Activated CD4-positive, alpha-beta T cell treated with anti-CD3 and anti-CD28 coated beads, Interleukin-2, Interleukin-4, amounts not matched to agents 100 ng/mL and 50 ng/mL, durations not matched to agents 16 hours and 8 hours (primary cell): ENCODE data around the gene FADS2.

Source experiments
- DNase-seq: peaks from one replicate; pipeline ENCODE4 v3.0.0-alpha.2; 2020; ENCODE audit warnings: low spot score

Gene FADS2

DNA sequence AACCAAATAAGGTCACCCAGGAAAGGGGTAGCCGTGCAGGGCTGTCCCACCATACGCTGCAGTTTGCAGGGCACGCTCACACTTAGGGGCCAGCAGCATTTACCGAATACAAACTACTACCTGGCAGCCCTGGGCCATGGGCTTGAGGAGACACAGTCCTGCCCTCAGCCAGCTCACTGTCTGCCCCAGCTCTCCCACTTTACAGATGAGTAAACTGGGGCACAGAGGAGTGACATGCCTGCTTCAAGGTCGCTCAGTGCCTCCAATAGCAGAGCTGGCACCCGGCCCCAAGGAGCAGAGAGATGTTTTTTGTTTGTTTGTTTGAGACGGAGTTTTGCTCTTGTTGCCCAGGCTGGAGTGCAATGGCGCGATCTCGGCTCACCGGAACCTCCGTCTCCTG is 60.5 kb downstream of the FADS2 start:
- no peak for DNase-seq

DNA sequence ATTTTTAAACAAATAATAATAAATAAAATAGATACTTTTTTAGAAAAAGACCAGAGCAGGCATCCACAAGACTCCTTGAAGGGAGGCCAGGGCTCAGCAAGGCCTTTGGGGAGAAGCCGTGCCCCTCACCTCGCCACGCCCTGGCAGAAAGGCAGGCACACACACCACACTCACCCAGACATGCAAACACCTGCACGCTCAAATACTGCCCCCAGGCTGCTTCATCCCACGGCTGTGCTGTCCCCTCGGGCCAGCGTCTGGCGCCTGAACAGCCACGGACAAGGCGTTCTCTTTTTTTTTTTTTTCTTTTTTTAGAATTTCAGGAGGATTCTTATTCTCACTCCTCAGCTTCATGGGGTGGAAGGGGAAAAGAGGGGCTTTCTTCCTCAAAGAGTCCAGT is 61.7 kb downstream of the FADS2 start:
- no peak for DNase-seq

DNA sequence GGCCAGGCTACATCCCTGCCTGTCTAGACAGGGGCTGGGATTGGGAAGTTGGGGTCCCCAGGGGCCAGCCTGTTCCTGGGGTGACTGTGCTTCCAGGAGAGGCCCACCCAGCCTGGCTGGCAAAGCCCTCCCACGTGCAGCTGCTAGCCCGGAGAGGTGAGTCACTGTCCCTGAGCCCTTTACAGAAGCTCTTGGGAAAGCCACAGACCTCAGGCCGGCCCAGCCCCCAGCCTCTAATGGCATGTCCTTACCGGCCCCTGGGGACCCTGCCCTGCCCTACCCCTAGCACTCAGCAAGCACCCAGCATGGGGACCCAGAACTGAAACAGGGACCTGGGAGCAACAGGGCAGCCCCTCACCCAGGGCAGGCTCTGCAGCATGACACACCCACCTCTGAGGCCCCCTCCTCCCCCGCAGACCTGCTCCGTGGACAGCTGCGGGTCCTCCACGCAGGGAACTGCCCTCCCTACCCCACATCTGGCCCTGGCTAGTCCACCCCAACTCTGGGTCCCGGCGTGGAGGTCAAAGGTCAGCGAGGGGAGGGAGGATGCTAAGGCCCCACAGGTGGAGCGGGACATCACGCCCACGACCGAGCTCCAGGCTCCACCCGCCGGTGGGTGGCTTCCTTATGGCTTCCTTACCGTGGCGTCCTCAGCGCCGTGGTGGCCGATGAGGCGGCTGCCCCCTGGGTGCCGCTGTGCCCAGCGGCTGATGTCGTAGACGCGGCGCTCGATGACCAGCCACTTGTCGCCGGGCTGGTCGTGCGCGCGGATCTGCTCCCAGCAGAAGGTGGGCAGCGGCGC is 62.6 kb downstream of the FADS2 start:
- DNase-seq = no peak

DNA sequence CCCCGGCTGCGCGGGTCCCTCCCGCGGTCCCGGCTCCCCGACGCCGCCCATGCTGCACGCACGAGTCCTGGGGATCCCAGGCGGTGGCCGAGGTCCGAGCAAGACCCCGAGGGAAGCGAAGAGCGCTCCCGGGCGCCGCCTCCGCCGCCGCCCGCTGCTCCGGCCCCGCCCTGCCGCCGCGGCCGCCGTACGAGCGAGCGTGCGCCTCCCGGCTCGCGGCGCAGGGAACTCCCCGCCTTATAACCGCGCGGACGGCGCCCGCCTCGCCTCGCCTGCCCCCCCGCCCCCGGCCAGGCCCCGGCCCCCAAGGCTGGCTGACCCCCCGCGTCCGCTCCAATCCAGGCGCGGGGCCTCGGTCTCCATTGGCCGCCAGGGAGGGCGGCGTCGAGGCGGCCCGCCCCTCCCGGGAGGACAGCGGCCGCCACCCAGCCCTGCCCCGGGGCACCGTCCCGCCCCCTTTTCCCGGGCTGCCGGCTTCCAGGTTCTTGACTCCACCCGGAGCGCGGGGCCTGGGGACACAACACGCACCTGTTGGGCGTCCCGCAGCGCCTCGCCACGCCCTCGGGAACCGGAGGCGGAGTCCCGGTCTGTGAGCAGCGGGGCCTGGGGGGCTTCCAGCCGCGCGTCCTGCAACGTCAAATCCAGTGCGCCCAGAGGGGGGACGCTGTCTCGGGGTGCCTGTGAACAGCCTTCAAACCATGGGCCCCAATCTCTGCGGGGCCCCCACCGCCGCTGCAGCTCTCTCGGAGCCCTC is 63.4 kb downstream of the FADS2 start, which contains the start of gene FADS3:
FADS3 (minus strand) TSS at position 215 of the 754 bp plus-strand sequence; CDS start at position 51, 164 bp downstream.
- DNase-seq = peak; percentile 38

DNA sequence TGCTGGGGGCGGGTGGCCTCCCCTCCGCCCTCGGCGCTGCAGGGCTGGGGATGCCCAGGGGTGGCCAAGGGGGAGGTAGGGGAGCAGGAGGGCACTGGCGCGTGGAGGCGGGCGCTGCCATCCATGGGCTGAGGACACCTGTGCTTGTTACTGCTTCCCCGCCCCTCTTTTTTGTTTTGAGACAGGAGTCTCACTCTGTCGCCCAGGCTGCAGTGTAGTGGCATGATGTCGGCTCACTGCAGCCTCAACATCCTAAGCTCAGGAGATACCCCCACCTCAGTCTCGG is 63.9 kb downstream of the FADS2 start:
- no peak for DNase-seq

DNA sequence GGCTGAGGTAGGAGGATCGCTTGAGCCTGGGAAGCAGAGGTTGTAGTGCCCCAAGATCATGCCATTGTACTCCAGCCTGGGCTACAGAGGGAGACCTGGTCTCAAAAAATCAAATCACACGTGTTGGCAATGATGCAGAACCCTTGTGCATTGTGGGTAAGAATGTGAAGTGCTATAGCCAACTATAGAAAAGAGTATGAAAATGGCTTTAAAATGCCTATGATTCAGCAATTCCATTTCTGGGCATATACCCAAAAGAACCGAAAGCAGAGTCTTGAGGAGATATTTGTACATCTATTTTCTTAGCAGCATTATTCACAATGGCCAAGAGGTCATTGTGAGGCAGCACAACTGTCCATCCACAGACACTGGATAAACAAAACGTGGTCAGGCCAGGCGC is 65.9 kb downstream of the FADS2 start:
- DNase-seq = no peak

DNA sequence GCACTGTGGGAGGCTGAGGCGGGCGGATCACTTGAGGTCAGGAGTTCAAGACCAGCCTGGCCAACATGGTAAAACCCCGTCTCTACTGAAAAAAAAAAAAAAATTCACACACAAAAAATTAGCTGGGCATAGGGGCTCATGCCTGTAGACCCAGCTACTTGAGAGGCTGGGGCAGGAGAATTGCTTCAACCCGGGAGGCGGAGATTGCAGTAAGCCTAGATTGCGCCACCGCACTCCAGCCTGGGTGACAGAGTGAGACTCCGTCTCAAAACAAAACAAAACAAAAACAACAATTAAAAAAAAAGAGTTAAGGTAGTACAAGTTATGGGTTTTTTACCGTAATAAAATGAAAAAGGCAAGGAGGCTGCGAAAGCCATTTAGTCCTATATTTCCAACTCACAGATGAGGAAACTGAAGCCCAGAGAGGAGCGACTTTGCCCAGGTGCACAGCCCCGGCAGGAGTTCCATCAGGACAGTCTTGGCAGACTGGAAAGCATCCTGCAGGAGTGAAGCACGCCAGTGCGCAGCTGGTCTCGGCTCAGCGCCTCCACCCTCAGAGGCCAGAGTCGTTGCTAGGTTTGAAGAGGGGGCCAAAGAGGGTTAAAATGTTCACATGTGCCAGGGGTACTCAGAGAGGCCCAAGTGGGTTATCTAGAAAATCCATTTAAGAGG is 67.1 kb downstream of the FADS2 start:
- DNase-seq = no peak

DNA sequence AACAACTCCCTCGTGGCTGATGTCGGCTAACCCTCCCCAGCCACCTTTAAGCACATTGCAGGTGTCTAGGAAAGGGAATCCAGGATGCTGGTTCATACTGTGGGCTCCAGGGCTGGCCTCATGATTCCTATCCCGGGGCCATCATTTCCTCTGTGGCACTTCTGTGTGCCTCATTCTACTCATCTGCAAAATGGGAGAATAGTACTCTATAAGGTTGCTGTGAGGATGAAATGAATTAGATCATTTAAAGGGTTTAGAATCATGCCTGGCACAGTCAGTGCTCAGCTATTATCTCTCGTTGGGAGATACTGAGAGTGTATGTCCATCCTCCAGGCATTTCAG is 67.6 kb downstream of the FADS2 start:
- no peak for DNase-seq

DNA sequence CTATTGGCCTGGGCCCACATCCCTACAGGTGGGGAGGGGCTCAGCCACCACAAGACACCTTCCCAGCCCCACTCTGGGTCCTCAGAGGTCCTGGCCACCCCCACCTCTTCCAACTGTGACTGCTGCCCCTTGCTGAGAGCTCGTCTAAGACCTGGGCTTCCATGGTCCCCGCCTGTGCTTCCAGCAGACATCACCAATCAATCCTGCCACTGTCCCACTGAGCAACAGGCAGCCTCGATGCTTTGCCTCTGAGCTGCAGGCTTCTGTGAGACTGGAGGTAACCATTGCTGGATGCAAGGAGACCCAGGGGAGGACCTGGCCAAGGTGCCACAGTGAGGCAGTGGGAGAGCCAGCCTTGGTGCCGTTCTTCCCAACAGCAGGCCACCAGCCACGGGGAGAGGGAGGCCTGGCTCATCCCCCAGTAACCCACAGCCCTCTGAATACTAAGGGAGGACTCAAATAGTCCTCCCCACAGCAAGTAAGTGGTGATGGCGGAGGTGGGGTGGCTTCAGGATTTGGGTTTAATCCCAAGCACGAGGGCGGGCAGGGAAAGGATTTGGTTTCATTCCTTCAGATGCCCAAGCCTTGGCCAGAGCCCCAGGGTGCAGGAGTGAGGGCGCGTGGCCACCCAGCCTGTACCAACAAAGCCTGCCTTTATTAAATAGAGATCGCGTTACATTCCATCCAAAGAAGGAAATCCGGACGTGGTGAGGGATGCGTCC is 68.7 kb downstream of the FADS2 start:
- no peak for DNase-seq

DNA sequence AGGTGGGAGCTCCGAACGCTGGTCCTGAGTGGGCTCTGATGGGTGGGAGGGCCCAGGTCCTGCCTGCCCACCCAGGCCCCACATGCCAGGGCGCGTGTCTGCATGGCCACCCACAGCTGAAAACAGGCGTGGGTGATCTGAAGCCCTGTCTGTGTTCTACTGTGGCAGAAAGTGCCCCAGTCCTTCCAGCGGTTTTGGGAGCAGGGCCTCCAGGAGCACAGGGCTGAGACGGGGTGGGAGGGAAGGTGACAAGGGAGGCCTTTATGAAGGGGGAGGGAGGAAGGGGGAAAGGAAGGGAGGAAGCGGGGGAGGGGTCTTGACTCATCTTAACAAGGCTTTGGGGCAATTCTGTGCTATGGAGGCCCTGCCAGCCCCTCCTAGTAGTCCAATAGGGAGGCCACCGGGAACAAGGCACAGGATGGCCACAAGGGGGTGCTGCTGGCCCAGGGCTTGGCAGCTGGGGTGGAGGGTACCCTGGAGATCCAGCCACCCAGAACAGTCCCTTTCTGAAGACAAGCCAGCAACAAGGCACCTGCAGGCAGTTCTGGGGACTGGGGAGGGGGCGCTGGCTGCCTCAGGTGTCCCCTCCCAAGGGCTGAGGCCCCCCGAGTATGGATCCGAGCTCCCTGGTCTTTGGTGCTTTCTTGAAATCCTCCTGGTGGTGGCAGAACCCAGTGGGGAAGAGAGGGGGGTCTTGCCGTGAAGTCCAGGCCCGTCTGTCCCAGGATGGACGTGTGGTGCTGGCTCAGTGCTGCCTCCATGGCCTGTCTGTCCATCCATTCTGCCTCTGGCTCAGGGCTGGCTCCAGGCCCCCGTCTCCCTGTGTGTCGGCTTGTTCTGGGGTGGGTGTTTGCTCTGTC is 69.5 kb downstream of the FADS2 start:
- peak; percentile 83 for DNase-seq

DNA sequence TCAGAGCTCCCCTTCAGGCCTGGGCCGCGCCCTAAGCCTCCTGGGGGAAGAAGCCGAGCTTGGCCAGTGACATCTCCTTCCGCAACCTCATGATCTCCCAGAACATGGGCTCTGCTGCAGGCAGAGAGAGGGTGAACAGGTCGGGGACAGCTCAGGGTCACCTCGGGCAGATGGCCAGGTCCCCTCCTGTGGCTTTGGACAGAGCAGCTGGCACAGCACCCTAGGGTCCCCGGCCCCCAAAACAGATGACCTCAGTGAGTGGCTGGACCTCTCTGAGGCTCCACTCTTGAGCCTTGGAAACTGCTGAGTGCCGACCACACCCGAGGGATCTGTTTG is 70.1 kb downstream of the FADS2 start:
- no peak for DNase-seq

DNA sequence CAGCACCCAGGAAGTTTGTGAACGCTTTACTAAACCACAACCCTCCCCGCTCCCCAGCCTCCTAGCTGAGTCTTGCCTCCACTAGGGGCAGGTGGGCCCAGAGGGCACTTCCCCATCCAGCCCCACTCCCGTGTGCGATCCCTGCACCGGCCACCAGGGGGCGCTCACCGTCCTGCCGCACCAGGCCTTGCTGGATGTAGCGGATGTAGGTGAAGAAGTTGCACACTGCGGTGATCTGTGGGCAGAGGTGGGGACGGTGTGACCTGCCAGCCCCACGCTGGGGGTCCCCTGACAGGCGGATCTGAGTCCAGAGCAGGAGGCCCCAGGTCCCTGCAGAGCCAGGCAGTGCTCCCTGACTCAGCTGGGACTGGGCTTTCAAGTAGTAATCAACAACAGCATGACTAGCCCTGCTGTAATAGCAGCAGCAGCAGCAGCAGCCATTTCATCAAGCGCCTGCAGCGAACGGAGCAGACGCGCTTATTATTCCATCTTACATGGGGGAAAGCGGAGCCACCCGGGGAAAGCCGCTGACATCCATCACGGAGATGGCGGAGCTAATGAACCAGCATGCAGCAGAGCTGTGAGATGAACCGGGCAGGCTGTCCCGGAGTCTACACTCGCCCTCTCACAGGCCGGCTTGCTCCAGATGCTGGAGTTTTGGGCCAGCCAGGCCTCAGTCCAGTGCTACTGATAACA is 71.2 kb downstream of the FADS2 start:
- DNase-seq = peak; percentile 93

DNA sequence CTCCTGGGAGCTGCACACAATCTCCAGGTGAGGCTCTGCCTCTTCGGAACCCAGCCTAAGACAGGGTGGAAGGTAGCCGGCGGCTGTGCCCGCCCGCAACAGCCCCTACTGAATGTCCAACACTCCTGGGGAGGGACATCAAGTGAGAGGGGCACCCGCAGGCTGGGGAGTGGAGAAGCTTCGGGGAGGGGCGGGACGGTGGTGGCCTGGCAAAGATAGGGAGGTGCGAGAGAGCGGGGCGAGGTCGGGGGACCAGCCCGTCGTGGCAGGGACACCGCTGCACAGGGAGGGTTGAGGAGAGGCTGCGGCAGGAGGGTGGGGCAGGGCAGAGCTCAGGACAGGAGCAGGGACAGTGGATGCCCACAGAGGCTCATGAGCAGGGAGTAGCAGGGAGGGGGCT is 72.2 kb downstream of the FADS2 start:
- DNase-seq = no peak

DNA sequence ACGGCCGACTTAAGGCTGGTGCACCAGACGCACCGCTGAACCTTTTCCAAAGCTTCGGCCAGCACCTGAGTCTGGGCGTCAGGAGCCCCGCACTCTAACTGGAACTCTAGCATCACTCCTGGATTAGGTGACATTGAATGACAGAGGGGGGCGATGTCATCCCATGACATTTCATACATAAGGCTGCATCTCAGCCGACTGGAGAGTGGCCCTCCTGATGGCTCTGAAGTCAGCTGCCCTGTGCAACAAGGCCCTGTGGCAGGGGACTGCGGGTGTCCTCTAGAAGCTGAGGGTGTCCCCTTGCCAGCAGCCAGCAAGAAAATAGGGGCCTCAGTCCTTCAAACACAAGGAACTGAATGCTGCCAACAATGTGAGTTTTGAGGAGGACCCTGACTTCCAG is 73.3 kb downstream of the FADS2 start:
- DNase-seq = no peak

DNA sequence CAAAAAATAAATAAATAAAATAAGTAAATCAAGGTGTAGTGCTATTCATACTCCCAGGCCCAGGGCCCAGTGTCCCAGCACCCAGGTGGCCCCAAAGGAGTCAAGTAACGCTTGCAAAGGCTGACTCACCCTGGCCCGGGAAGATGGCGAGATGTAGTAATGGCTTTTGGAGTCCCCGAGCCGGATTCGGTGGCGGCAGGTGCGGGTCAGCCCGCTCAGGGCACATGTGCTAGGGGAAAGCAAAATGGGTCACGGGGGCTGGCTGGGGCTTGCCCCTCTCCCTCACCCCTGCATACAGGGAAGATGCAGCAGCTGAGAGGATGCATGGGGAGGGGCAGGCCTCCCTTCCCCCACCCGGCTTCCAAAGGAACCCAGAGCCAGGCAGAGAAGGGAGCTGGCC is 74.2 kb downstream of the FADS2 start:
- DNase-seq = no peak

DNA sequence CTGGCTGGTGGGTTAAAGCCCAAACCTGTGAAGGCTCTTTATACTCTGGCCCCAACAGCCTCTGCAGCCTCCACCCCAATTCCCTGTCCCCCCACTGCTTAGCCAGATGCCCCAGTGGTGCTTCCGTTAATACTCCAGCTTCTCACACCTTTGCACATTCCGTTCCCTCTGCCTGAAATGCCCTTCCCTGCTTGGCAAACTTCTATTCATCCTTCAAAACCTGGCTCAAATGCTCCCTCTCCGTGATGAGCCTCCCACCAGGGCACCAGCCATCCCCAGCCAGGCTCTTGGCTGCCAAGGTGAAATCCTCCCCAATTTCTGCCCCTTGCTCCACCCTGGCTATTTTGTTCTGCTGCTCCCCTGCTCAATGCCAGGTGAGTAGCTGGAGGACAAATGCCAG is 75.7 kb downstream of the FADS2 start:
- DNase-seq = no peak

DNA sequence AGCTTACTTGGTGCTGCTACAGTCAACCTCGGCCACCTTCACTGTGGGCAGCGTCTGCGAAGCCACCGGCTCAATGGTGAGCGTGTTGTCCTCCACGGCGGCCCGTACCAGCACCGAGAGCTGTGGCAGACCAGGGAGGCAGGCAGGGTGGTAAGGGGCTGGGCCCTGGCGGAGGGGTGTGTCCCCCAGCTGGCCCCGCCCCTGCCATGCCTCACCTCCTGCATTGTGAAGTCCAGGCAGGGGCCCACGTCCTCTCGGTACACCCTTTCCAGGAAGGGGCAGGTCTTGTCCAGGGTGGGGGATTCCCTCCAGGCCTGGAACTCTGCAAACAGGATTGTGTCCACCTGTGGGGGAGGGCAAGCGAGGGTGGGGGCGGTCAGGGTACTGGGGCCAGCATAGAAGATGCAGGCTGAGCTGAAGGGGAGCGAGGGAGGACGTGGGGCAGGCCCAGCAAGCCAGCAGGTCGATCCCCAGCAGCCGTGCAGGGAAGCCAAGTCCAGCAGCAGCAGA is 76.5 kb downstream of the FADS2 start:
- no peak for DNase-seq

DNA sequence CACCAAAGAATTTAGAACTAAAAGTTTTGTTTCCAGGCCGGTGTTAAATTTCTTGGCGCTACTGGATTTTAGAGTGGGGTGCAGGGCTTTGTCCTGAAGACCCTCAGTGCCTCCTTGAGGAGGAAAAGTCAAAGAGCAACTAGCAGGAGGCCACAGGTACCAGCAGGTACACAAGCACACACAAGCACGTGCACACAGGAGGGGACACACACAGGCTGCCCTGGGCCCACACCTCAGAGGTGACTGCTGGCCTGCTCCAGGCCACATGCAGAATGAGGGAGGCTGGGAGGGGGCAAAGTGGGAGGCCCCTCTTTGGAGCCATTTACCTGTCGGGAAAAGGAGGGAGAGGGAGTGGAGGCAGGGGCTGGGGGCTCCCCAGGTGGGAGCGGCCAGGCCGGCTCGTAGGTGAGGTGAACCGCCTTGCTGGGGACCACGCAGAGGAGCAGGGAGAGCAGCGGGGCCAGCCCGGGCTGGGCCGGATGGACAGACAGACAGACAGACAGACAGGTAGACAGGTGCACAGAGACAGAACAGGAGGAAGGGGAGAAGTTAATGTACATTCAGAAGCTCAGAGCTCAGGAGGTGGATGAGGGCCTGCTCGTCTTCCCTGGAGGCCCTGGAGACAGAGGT is 77.1 kb downstream of the FADS2 start:
- no peak for DNase-seq

DNA sequence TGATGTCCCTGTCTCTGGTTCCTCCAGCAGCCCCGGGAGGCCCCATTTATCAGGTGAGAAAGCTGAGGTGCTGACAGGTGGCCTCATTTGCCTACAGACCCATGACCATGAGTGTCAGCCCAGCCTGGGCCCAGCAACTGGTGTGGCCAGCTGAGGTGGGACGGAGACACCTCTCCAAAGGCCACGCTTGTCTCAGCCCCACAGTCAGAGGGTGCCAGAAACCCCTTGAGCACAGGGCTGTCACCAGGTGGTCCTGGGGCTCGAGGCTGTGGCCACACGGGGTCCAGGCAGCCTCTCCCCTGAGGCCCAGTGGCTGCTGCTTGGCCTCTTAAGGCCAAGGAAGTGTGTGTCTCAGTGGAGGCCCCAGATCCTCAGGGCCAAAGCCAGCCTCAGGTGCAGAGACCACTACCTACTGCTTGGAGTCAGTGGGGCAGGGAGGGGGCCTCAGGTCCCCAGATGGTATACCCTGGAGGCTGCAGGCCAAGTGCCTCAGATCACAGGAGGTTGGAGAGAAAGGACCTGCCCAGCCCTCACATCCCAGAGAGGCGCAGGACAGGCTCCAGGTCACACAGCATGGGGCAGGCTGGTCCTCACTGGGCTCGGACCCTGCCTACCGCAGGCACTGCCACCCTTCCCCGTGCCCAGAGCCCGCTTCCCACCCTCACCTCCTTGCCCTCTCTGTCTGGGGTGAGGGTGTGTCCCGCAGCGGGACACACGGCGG is 77.9 kb downstream of the FADS2 start:
- no peak for DNase-seq

DNA sequence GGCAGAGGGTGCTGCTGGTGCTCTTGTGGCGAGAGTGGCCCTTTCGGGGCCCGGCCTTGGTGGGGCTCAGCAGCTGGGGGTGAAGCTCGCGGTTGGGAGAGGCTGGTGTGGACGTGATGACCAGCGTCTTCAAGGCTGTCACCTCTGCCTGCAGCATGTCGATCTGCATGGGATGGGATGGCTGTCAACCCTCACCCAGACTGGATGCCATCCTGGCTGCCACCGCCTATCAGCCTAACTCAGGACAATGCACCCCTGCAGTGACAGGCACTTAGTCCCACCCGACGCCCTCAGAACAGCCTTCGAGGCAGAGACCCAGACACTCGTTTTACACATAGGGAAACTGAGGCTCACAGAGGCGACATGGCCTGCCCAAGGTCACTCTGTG is 78.4 kb downstream of the FADS2 start:
- DNase-seq = no peak
